ENCODE results near the gene STATH. TPM values are rescaled to one million over a fixed set of nuclear protein-coding genes. Genes with fewer than 3 reads are reported as not detected.

STATH gene
- total RNA-seq, 1 donor from 2014 or later, result not detected

Other genes with a start within 250 kb of the STATH start
- gene SULT1B1, start 235.3 kb upstream of the STATH start, total RNA-seq, result 1.8 TPM
- gene SULT1E1, start 135.8 kb upstream of the STATH start, total RNA-seq, result 53.0 TPM
- gene CSN1S1, start 64.9 kb upstream of the STATH start, total RNA-seq, result not detected
- gene CSN2, start 30.2 kb upstream of the STATH start, total RNA-seq, result not detected
- gene HTN3, start 32.5 kb downstream of the STATH start, total RNA-seq, result not detected
- not detected for gene HTN1, start 54.5 kb downstream of the STATH start, total RNA-seq
- not detected for gene PRR27, start 158.3 kb downstream of the STATH start, total RNA-seq
- not detected for gene ODAM, start 199.8 kb downstream of the STATH start, total RNA-seq
- gene FDCSP, start 230.2 kb downstream of the STATH start, total RNA-seq, result not detected
- not detected for gene CSN3, start 246.6 kb downstream of the STATH start, total RNA-seq